RPMI8226 (cell line): Measurements from ENCODE around the gene ELK3.

ENCODE experiments used
- DNase-seq: peaks from one replicate; pipeline ENCODE4 v3.0.0-alpha.2; 2015

Gene ELK3

GRCh38 chr12:96190413-96191108 is 3.6 kb upstream of the ELK3 start:
- no peak for DNase-seq

- DNase-seq, result no peak
Measured at GRCh38 chr12:96192926-96193573, 1.1 kb upstream of the ELK3 start.

GRCh38 chr12:96194576-96194889 is 358 bp downstream of the ELK3 start:
- DNase-seq, result no peak

- DNase-seq, result peak; percentile 88
Measured at GRCh38 chr12:96194971-96195844, 1.0 kb downstream of the ELK3 start.

GRCh38 chr12:96195845-96196451 is 1.8 kb downstream of the ELK3 start:
- DNase-seq, result no peak

- no peak for DNase-seq
Measured at GRCh38 chr12:96196781-96197180, 2.6 kb downstream of the ELK3 start.

- DNase-seq, result no peak
Measured at GRCh38 chr12:96197503-96198272, 3.5 kb downstream of the ELK3 start.

GRCh38 chr12:96198965-96199364 is 4.8 kb downstream of the ELK3 start:
- no peak for DNase-seq

GRCh38 chr12:96199464-96199863 is 5.3 kb downstream of the ELK3 start:
- DNase-seq, result no peak

GRCh38 chr12:96201272-96202227 is 7.4 kb downstream of the ELK3 start:
- DNase-seq, result no peak

- no peak for DNase-seq
Measured at GRCh38 chr12:96204381-96204780, 10.2 kb downstream of the ELK3 start.

- DNase-seq, result no peak
Measured at GRCh38 chr12:96205908-96206307, 11.7 kb downstream of the ELK3 start.

GRCh38 chr12:96206936-96207662 is 12.9 kb downstream of the ELK3 start:
- no peak for DNase-seq

GRCh38 chr12:96208346-96208745 is 14.2 kb downstream of the ELK3 start:
- DNase-seq, result no peak

- DNase-seq, result peak; percentile 69
Measured at GRCh38 chr12:96208801-96209549, 14.8 kb downstream of the ELK3 start.

GRCh38 chr12:96210376-96211055 is 16.3 kb downstream of the ELK3 start:
- DNase-seq, result no peak

GRCh38 chr12:96211988-96212387 is 17.8 kb downstream of the ELK3 start:
- peak; percentile 31 for DNase-seq

- DNase-seq, result no peak
Measured at GRCh38 chr12:96212456-96213375, 18.5 kb downstream of the ELK3 start.
